ENCODE measurements around the gene CRIP1. TPM values are rescaled to one million over a fixed set of nuclear protein-coding genes. Genes with fewer than 3 reads are reported as not detected.

Gene CRIP1
- total RNA-seq, 4 donors from 2014 or later: 8.2 to 35.6 (median 24.7) TPM

DNA sequence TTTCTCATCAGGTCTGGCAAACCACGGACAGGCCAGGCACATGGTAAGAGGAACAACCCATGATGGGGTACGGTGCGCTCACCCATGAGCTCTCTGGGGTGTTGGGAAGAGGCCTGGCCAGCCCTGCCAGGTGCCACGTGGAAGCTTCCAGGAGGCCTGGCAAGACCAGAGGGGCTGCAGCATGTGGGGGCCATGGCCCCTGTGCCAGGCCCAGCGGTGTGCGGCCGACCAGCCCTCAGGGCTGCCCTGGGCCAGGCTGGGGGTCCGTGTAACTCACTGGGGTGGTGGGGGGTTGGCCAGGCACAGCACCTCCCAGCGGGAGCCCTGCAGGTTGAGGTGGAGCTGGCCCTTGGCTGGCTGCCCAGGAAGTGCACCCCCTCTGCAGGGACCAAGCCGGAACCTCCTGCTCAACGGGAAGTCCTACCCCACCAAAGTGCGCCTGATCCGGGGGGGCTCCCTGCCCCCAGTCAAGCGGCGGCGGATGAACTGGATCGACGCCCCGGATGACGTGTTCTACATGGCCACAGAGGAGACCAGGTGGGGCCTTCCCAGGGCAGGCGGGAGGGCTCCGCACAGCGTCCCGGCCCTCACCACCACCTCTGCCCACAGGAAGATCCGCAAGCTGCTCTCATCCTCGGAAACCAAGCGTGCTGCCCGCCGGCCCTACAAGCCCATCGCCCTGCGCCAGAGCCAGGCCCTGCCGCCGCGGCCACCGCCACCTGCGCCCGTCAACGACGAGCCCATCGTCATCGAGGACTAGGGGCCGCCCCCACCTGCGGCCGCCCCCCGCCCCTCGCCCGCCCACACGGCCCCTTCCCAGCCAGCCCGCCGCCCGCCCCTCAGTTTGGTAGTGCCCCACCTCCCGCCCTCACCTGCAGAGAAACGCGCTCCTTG is 17.0 kb upstream of the CRIP1 start:
- 80 to 98% methylated on average over 2 to 7 of the region's 54 CpGs for WGBS, 2 donors
- H3K4me3 ChIP-seq: no peak overlapping the region
- TF ChIP-seq, protein P1, sequence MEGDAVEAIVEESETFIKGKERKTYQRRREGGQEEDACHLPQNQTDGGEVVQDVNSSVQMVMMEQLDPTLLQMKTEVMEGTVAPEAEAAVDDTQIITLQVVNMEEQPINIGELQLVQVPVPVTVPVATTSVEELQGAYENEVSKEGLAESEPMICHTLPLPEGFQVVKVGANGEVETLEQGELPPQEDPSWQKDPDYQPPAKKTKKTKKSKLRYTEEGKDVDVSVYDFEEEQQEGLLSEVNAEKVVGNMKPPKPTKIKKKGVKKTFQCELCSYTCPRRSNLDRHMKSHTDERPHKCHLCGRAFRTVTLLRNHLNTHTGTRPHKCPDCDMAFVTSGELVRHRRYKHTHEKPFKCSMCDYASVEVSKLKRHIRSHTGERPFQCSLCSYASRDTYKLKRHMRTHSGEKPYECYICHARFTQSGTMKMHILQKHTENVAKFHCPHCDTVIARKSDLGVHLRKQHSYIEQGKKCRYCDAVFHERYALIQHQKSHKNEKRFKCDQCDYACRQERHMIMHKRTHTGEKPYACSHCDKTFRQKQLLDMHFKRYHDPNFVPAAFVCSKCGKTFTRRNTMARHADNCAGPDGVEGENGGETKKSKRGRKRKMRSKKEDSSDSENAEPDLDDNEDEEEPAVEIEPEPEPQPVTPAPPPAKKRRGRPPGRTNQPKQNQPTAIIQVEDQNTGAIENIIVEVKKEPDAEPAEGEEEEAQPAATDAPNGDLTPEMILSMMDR (IDR thresholded peaks at IDR 0.05): no peak
- TF ChIP-seq POLR2A (IDR thresholded peaks at IDR 0.05): no peak
- peak overlapping the region in 3 of 4 donors; percentile 55 to 72 (median 71) for H3K27ac ChIP-seq
- DNase-seq: no peak
- intact Hi-C loops (cut with DNase I): no loop called here
- peaks cover 9 to 58% (median 14%) of the 10 kb centered on the region in 3 donors for H3K36me3 ChIP-seq
- peaks cover 46 to 97% (median 75%) of the 10 kb centered on the region in 3 donors for H3K4me1 ChIP-seq
- H3K9me3 ChIP-seq: no peaks in the 10 kb centered on the region
- peaks cover 0 to 1% (median 0%) of the 10 kb centered on the region in 4 donors for H3K27me3 ChIP-seq

DNA sequence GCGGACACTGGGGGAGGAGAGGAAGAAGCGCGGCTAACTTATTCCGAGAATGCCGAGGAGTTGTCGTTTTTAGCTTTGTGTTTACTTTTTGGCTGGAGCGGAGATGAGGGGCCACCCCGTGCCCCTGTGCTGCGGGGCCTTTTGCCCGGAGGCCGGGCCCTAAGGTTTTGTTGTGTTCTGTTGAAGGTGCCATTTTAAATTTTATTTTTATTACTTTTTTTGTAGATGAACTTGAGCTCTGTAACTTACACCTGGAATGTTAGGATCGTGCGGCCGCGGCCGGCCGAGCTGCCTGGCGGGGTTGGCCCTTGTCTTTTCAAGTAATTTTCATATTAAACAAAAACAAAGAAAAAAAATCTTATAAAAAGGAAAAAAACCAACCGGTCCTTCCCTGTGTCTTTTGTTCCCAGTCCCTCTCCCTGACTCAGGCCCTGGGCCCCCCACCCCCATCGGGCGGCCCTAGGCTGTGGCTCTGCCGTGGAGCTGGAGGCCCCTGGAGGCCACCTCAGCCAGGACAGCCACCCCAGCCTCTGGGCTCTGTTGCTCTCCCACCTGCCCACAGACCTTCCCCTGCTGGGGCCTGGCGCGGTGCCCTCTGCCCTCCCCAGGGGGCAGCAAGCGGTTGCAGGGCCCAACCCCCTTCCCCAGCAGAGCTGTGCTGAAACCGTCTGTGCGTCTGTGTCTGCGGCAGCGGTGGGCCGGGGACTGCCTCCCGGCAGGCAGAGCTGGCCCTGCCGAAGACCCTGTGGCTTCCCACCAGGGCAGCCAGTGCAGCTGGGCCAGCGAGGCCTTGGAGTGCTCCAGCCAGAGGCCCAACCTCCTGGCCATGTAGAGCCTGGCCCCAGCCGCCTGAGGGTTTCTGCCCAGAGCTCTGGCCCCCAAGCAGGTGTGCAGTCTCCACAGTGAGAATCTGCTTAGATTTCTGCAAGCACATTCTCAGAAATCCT is 16.1 kb upstream of the CRIP1 start:
- no peak for TF ChIP-seq POLR2A (IDR thresholded peaks at IDR 0.05)
- TF ChIP-seq, protein P1 (IDR thresholded peaks at IDR 0.05): no peak
- H3K4me3 ChIP-seq: no peak overlapping the region
- peak overlapping the region in 1 of 4 donors; percentile 71 for H3K27ac ChIP-seq
- 83 to 92% methylated on average over 13 to 17 of the region's 34 CpGs for WGBS, 2 donors
- peaks cover 0 to 11% (median 0%) of the 10 kb centered on the region in 4 donors for H3K27me3 ChIP-seq
- intact Hi-C loops (cut with DNase I): no loop called here
- H3K36me3 ChIP-seq: peaks cover under 1 to 49% (median 6%) of the 10 kb centered on the region in 3 donors
- H3K9me3 ChIP-seq: no peaks in the 10 kb centered on the region
- H3K4me1 ChIP-seq: peaks cover 52 to 97% (median 75%) of the 10 kb centered on the region in 3 donors
- no peak for DNase-seq

- peaks cover 0 to 16% (median 0%) of the 10 kb centered on the region in 4 donors for H3K27me3 ChIP-seq
- DNase-seq: no peak
- no peak for TF ChIP-seq POLR2A (IDR thresholded peaks at IDR 0.05)
- TF ChIP-seq, protein P1 (IDR thresholded peaks at IDR 0.05): no peak
- intact Hi-C loops (cut with DNase I): no loop called here
- 81% methylated on average over 6 of the region's 19 CpGs; no CpG with 5 or more reads in 1 of the 2 donors for WGBS, 2 donors
- H3K9me3 ChIP-seq: no peaks in the 10 kb centered on the region
- peaks cover 0 to 43% (median 4%) of the 10 kb centered on the region in 3 donors for H3K36me3 ChIP-seq
- no peak overlapping the region for H3K4me3 ChIP-seq
- peak overlapping the region in 2 of 4 donors; percentile 4 to 90 for H3K27ac ChIP-seq
- peaks cover 59 to 97% (median 77%) of the 10 kb centered on the region in 3 donors for H3K4me1 ChIP-seq
Measured at GRCh38 chr14:105471297-105471821, 15.3 kb upstream of the CRIP1 start.

GRCh38 chr14:105471823-105472485 is 14.7 kb upstream of the CRIP1 start:
- DNase-seq: no peak
- Histone ChIP-seq H3K9me3 (no peaks in the 10 kb centered on the region), H3K4me3 (no peak overlapping the region), H3K4me1 (peaks cover 64 to 97% (median 77%) of the 10 kb centered on the region in 3 donors), H3K27me3 (peaks cover 0 to 16% (median 0%) of the 10 kb centered on the region in 4 donors), H3K36me3 (peaks cover 0 to 37% (median 0%) of the 10 kb centered on the region in 3 donors), H3K27ac (peak overlapping the region in 3 of 4 donors; percentile 19 to 95 (median 90))
- intact Hi-C loops (cut with DNase I): no loop called here
- TF ChIP-seq, protein P1 (IDR thresholded peaks at IDR 0.05): no peak
- TF ChIP-seq POLR2A (IDR thresholded peaks at IDR 0.05): no peak
- 14 to 88% methylated on average over 1 to 5 of the region's 8 CpGs for WGBS, 2 donors

Measured in esophagus squamous epithelium (tissue), 5 donors.